T-helper 2 cell treated with Interferon-gamma antibody and Interleukin-4, amounts not matched to agents 100 ng/mL and 5 ng/mL, for 36 hours (primary cell): ENCODE results near the gene ST6GALNAC6. TPM values are rescaled to one million over a fixed set of nuclear protein-coding genes. Genes with fewer than 3 reads are reported as not detected.
"Not testable (repeated sequence)": the region's sequence is repeated elsewhere in the genome, so short reads cannot be mapped to it uniquely, and the experiment has no call there.

Source experiments
- intact Hi-C: fragments of 100-400 bp; cut with micrococcal nuclease; formaldehyde crosslinking; loops from one replicate; pipeline ENCODE4 v1.15.1; 2023
- total RNA-seq: library from RNA; stranded (reverse); gene quantifications from 2 replicates; pipeline ENCODE4 v1.2.3, GENCODE V29; 2022

ST6GALNAC6 gene
- total RNA-seq, 1 donor from 2014 or later: 96.1 TPM

DNA sequence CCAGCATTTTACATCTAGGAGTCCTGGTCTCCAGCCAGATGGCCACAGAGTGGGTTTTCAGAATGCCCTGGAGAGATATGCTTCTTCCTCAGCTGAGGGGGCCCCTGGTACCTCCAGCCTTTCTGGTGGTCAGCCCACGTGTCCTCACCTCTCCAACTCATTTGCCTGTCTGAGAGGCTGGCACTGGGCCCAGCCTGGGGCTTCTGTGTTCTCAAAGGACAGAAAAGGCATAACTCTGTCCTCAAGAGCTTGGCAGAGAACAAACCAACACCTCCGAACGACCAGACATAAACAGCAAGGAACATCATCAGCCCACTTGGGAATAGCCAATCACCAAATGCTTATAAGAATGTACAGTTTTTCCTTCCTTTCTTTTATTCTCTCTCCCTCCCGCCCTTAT is 62.1 kb downstream of the ST6GALNAC6 start:
- intact Hi-C loops: no loop called here

- intact Hi-C loops: not testable (repeated sequence)
Measured at GRCh38 chr9:127836561-127836960, 62.8 kb downstream of the ST6GALNAC6 start.

GRCh38 chr9:127835991-127836516 is 63.3 kb downstream of the ST6GALNAC6 start:
- intact Hi-C loops: no loop called here

Other genes starting within 250 kb of the ST6GALNAC6 start
- gene CFAP157, start 192.6 kb downstream of the ST6GALNAC6 start, total RNA-seq: not detected in 2 replicates
- gene PTRH1, start 183.9 kb downstream of the ST6GALNAC6 start, total RNA-seq: 9.2 and 9.3 TPM in 2 replicates
- gene TTC16, start 183.5 kb downstream of the ST6GALNAC6 start, total RNA-seq: 0.27 and 0.32 TPM in 2 replicates
- 23.4 and 24.7 TPM in 2 replicates for gene TOR2A, start 164.3 kb downstream of the ST6GALNAC6 start, total RNA-seq
- 57.6 and 58.4 TPM in 2 replicates for gene SH2D3C, start 120.9 kb downstream of the ST6GALNAC6 start, total RNA-seq
- 102 and 104 TPM in 2 replicates for gene CDK9, start 113.6 kb downstream of the ST6GALNAC6 start, total RNA-seq
- gene FPGS, start 96.7 kb downstream of the ST6GALNAC6 start, total RNA-seq: 91.1 and 97.5 TPM in 2 replicates
- 21.4 and 23.0 TPM in 2 replicates for gene ENG, start 44.9 kb downstream of the ST6GALNAC6 start, total RNA-seq
- gene AK1, start 21.9 kb downstream of the ST6GALNAC6 start, total RNA-seq: 44.5 and 46.5 TPM in 2 replicates
- 23.2 and 23.8 TPM in 2 replicates for gene ST6GALNAC4, start 17.4 kb upstream of the ST6GALNAC6 start, total RNA-seq
- 1.7 and 2.7 TPM in 2 replicates for gene PIP5KL1, start 31.2 kb upstream of the ST6GALNAC6 start, total RNA-seq
- 66.5 and 68.6 TPM in 2 replicates for gene DPM2, start 38.3 kb upstream of the ST6GALNAC6 start, total RNA-seq
- gene EEIG1, start 81.4 kb upstream of the ST6GALNAC6 start, total RNA-seq: 399 and 400 TPM in 2 replicates
- gene NAIF1, start 167.7 kb upstream of the ST6GALNAC6 start, total RNA-seq: 13.2 and 14.0 TPM in 2 replicates
- gene SLC25A25, start 168.6 kb upstream of the ST6GALNAC6 start, total RNA-seq: 17.8 and 19.7 TPM in 2 replicates
- 52.5 and 60.0 TPM in 2 replicates for gene PTGES2, start 228.1 kb upstream of the ST6GALNAC6 start, total RNA-seq
- not detected in 2 replicates for gene LCN2, start 249.8 kb upstream of the ST6GALNAC6 start, total RNA-seq